GM18867 (cell line): ENCODE data around the gene PPP1R12A.

Experiments
- ATAC-seq: cut with Tn5 transposase; IDR thresholded peaks from one replicate; pipeline ENCODE4 v1.9.1; 2021; ENCODE audit warnings: mild to moderate bottlenecking, moderate library complexity; ENCODE audit not compliant: unreplicated experiment

Gene PPP1R12A

GRCh38 chr12:79769860-79770485 is 164.9 kb downstream of the PPP1R12A start:
- ATAC-seq: no peak

- no peak for ATAC-seq
Observed at GRCh38 chr12:79769189-79769859, 165.6 kb downstream of the PPP1R12A start.

- no peak for ATAC-seq
Observed at GRCh38 chr12:79766705-79767464, 168.0 kb downstream of the PPP1R12A start.

- no peak for ATAC-seq
Observed at GRCh38 chr12:79765157-79765556, 169.7 kb downstream of the PPP1R12A start.

GRCh38 chr12:79764641-79765040 is 170.3 kb downstream of the PPP1R12A start:
- no peak for ATAC-seq

GRCh38 chr12:79763766-79764452 is 171.0 kb downstream of the PPP1R12A start:
- ATAC-seq: no peak

- no peak for ATAC-seq
Observed at GRCh38 chr12:79761341-79761740, 173.6 kb downstream of the PPP1R12A start.

GRCh38 chr12:79747274-79747673 is 187.6 kb downstream of the PPP1R12A start:
- no peak for ATAC-seq

- peak; percentile 89 for ATAC-seq
Observed at GRCh38 chr12:79737875-79738718, 196.8 kb downstream of the PPP1R12A start.

GRCh38 chr12:79732638-79733037 is 202.3 kb downstream of the PPP1R12A start:
- ATAC-seq: no peak

- no peak for ATAC-seq
Observed at GRCh38 chr12:79725987-79726386, 208.9 kb downstream of the PPP1R12A start.
